SKM-1 (cell line): ENCODE results near the gene FAF2.

Experiments
- DNase-seq: peaks from one replicate; lab custom pipeline; 2025; ENCODE audit not compliant: unreplicated experiment; lab: John Stamatoyannopoulos, UW

Gene FAF2

DNA sequence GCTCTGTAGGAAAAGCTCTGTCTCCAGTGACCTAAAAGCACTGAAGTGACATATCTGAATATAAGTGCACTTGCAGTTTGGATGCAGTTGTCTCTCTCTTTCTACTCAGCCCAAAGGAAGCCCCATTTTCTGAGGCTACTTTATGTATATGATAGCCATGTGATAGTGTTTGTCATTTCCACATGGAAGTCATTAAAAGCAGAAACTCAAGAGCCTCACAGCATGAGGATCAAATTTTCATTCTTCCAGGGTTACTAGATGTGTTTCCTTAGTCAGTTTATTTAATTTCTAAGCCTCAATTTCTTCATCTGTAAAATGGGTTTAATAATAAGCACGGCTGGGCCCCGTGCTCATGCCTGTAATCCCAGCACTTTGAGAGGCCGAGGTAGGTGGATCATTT lies 52.3 kb downstream of the FAF2 start:
- no peak for DNase-seq

GRCh38 chr5:176501333-176501732 lies 53.1 kb downstream of the FAF2 start:
- no peak for DNase-seq

DNA sequence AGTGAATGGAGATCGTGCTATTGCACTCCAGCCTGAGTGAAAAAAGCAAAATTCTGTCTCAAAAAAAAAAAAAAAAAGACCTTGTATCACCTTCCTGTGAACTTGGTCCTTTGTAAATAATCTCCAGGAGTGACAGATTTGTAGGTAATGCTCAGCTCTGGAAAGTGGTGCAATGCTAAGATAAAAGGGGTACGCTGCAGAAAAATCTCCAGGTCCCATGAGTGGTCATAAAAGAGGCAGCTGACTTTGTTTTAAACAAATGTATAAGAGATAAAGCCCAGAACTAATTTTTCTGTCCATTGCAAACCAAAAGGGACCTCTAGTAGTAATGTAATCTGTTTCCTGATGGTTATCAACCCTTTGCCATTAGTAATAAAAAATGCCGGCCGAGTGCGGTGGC lies 55.3 kb downstream of the FAF2 start:
- no peak for DNase-seq

DNA sequence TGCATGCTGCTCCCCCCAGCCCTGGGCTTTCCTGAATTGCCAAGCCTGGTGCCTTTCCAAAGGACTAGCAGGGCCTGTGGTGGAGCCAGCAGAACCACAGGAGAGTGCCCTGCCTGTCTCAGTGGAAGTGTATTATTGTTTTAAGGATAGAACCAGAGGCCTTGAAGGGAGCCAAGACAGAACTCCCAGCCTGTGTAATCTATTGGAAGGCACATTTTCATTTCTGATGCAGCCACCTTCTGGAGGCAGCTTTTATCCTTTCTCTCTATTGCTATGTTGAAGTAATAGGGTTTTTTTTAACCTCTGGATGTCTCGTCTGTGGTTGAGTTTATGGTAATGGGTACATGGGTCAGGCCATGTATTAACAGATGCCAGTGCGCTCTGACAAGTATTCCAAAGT lies 59.7 kb downstream of the FAF2 start:
- DNase-seq: no peak

GRCh38 chr5:176508603-176509002 lies 60.4 kb downstream of the FAF2 start:
- DNase-seq: no peak

- DNase-seq: no peak
Measured at GRCh38 chr5:176513788-176514187, 65.6 kb downstream of the FAF2 start.

- no peak for DNase-seq
Measured at GRCh38 chr5:176514244-176514950, 66.2 kb downstream of the FAF2 start.

- no peak for DNase-seq
Measured at GRCh38 chr5:176515396-176515795, 67.2 kb downstream of the FAF2 start.

DNA sequence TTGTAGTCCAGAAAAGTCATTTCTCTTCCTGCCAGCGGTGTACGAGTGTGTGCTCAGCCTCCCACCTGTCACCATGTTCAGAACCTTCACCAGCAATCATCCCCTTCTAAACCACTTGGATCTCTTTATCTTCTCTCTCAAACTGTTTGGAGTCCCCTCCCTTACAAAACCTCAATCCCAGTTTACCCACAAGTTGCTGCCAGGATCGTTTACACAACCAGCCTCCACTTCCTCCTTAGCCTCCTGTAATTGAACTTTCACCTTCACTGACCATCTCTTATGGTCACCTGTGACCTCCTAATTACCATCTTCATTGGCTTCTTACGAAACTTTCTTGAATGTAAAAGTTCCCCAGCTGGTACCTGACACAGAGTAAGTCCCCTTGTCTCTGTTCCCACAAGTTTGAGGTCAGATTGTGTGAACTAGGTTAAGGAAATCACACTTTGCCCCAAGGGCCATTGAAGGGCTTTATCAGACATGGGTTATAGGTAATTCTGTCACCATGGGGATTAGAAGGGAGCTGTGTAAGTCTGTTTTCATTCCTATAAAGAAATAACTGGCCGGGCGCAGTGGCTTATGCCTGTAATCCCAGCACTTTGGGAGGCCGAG lies 69.0 kb downstream of the FAF2 start:
- DNase-seq: peak; percentile 42

- no peak for DNase-seq
Measured at GRCh38 chr5:176519810-176520720, 71.9 kb downstream of the FAF2 start.

DNA sequence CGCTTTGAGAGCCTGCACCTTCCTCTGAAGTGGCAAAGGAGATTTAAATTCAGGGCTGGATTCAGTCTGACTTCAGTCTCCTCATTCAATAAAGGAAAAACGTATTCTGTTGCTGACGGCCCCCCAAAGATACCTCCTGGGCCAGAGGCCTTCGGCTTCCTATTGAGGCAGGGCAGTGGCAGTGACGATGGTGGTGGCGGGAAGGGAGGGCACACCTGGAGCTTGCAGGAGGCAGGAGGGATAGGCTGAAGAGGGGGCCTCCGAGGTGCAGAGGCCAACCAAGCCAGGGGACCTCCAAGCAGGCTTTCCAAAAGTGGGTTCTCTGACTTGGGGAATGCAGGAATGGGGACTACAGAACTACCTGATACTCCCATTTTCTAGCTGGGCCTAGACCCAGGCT lies 73.1 kb downstream of the FAF2 start:
- DNase-seq: no peak

- DNase-seq: no peak
Measured at GRCh38 chr5:176521699-176522263, 73.6 kb downstream of the FAF2 start.

DNA sequence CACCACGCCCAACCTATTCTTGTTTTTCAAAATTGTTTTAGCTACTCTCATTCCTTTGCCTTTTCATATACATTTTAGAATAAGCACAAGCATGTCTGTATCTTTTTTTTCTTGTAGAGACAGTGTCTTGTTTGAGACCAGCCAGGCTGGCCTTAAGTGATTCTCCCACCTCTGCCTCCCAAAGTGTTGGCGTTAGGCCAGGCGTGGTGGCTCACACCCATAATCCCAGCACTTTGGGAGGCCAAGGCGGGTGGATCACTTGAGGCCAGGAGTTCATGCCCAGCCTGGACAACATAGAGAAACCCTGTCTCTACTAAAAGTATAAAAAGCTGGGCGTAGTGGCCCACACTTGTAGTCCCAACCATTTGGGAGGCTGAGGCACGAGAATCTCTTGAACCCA lies 76.0 kb downstream of the FAF2 start:
- no peak for DNase-seq

- no peak for DNase-seq
Measured at GRCh38 chr5:176524987-176525386, 76.8 kb downstream of the FAF2 start.

GRCh38 chr5:176525677-176526076 lies 77.5 kb downstream of the FAF2 start:
- DNase-seq: no peak

GRCh38 chr5:176526462-176526861 lies 78.3 kb downstream of the FAF2 start:
- DNase-seq: no peak

GRCh38 chr5:176527246-176528222 lies 79.3 kb downstream of the FAF2 start:
- DNase-seq: no peak

DNA sequence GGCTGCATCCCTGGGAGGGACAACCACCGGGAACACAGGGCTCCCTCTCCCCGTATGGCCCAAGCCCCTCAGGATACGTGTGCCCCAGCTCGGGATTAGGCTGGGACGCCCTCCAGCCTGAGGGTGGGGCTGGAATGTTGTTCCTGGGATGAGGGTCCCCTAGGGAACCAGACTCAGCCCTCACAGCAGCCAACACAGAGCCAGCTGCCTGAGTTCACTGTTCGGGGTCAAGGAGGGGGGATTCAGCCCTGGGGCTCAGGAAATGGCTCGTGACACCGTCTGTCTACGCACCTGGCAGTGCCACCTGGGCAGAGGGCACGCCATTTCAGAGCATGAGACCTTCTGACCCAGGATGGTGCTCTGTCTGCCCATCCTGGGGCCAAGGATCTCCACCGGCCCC lies 80.1 kb downstream of the FAF2 start:
- no peak for DNase-seq

- no peak for DNase-seq
Measured at GRCh38 chr5:176528761-176529115, 80.6 kb downstream of the FAF2 start.

DNA sequence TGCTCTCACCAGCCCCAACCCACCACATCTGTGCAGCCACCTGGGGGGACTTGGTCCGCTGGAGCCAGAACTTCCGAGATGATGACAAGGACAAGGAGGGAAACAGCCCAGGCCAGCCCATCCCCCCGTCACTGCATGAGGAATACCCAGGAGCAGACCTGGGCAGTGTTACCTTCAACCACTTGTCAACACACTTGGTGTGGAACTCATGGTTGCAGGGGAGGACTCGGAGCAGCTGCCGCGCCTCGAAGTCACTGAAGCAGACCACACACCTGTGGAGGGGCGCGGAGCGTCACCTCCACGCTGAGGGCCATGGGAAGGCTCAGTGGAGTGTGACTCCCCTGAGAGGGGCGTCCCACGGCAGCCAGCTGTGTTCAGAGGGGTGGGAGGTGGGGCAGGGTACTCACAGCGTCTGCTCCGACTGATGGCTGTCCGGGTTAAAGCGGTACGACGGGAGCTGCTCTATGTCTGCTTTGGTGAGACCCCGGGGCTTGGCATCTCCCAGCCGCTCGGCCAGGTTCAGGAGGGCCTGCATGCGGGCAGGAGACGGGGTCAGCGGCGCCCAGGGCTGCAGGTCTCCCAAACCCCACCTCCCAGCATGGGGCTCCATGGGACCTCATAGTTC lies 81.0 kb downstream of the FAF2 start:
- DNase-seq: no peak
